Measurements from ENCODE around the gene BRS3. TPM values are rescaled to one million over a fixed set of nuclear protein-coding genes. Genes with fewer than 3 reads are reported as not detected.
A peak's percentile ranks its signal among the peaks of the same experiment; 100 is the strongest.

BRS3 gene
- total RNA-seq, 1 donor, result not detected

DNA sequence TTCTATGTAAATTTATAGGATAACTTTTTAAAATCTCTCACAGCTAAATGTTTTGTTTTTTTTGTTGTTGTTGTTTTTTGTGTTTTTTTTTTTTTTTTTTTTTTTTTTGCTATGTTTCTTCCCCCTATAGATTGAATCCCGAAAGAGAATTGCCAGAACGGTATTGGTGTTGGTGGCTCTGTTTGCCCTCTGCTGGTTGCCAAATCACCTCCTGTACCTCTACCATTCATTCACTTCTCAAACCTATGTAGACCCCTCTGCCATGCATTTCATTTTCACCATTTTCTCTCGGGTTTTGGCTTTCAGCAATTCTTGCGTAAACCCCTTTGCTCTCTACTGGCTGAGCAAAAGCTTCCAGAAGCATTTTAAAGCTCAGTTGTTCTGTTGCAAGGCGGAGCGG, 4.1 kb downstream of the BRS3 start:
- no peak overlapping the region for H3K4me3 ChIP-seq (ENCODE audit: low read depth, low read length)
- TF ChIP-seq, protein P1, sequence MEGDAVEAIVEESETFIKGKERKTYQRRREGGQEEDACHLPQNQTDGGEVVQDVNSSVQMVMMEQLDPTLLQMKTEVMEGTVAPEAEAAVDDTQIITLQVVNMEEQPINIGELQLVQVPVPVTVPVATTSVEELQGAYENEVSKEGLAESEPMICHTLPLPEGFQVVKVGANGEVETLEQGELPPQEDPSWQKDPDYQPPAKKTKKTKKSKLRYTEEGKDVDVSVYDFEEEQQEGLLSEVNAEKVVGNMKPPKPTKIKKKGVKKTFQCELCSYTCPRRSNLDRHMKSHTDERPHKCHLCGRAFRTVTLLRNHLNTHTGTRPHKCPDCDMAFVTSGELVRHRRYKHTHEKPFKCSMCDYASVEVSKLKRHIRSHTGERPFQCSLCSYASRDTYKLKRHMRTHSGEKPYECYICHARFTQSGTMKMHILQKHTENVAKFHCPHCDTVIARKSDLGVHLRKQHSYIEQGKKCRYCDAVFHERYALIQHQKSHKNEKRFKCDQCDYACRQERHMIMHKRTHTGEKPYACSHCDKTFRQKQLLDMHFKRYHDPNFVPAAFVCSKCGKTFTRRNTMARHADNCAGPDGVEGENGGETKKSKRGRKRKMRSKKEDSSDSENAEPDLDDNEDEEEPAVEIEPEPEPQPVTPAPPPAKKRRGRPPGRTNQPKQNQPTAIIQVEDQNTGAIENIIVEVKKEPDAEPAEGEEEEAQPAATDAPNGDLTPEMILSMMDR (IDR thresholded peaks at IDR 0.05; ENCODE audit: insufficient read depth, low read depth, low read length), result no peak
- no peak for DNase-seq (ENCODE audit: low read depth)

DNA sequence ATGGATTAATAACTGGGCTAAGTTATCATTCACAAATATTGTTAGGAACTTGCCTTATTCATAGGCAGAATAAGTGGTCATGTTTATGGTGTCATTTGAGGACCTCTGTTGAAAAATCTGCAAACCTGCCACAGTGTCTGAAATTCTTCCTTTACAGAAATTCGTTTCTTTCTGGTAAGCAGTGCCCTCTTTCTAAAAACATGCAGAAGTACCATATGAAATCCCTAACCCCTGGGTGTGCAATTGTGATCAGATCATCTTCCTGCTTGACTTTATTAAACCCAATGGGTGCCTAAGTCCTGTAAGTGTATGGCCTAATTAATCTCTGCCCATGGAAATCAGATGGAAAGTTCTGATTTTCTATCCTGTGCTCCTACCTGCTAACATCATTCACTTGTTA, 5.3 kb downstream of the BRS3 start:
- DNase-seq (ENCODE audit: low read depth), result no peak
- H3K4me3 ChIP-seq (ENCODE audit: low read depth, low read length), result no peak overlapping the region

DNA sequence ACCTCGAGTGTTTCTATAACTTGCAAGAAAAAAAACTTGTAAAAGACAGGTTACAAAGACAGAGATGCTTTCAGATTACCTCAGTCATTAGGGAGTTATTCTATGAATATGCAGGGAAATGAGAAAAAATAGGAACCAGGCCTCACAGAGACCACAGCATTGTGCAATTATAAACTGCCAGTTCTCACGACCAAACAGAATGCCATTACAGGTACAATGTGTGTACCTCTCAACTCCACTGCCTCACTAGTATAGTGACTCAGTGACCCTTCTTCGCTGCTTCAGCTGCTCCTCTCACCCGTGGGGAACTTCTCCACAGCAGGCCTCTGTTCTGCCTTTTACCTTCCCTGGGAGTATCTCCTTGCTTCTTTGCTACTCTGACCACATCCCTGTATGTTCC, 7.3 kb downstream of the BRS3 start:
- H3K4me3 ChIP-seq (ENCODE audit: low read depth, low read length), result no peak overlapping the region
- DNase-seq (ENCODE audit: low read depth), result no peak
- TF ChIP-seq, protein P1 (IDR thresholded peaks at IDR 0.05; ENCODE audit: insufficient read depth, low read depth, low read length), result no peak

More for the DNA sequence above, 5.3 kb downstream of the BRS3 start:
- TF ChIP-seq, protein P1 (IDR thresholded peaks at IDR 0.05; ENCODE audit: insufficient read depth, low read depth, low read length), result no peak

DNA sequence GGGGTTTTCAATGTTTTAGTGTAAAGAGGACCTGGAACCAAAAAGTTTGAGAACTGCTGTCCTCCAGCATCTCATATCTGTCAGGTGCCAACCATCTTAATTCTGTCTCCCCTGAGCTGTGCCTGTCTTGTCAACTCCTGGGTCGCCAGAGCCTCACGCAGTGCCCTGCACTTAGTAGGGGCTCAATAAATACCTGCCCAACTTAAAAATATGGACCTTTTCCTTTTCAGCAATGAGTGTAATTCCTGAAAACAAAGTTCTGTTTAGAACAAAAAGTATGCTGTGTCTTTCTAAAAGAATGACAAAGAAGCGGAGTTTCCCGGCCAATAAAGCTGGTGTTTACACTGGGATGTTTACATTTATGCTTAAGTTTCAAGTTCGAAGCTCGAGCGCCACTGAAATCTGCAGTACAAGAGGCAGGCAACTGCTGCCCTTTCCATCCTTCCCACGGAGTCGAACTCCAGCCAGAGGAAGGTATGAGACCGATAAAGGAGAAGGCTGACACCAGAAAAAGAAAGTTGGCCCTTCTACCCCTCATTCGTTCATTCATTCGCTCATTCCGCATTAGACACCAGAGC, 8.5 kb downstream of the BRS3 start:
- H3K4me3 ChIP-seq (ENCODE audit: low read depth, low read length), result peak overlapping the region; percentile 70
- DNase-seq (ENCODE audit: low read depth), result no peak
- TF ChIP-seq, protein P1 (IDR thresholded peaks at IDR 0.05; ENCODE audit: insufficient read depth, low read depth, low read length), result no peak

DNA sequence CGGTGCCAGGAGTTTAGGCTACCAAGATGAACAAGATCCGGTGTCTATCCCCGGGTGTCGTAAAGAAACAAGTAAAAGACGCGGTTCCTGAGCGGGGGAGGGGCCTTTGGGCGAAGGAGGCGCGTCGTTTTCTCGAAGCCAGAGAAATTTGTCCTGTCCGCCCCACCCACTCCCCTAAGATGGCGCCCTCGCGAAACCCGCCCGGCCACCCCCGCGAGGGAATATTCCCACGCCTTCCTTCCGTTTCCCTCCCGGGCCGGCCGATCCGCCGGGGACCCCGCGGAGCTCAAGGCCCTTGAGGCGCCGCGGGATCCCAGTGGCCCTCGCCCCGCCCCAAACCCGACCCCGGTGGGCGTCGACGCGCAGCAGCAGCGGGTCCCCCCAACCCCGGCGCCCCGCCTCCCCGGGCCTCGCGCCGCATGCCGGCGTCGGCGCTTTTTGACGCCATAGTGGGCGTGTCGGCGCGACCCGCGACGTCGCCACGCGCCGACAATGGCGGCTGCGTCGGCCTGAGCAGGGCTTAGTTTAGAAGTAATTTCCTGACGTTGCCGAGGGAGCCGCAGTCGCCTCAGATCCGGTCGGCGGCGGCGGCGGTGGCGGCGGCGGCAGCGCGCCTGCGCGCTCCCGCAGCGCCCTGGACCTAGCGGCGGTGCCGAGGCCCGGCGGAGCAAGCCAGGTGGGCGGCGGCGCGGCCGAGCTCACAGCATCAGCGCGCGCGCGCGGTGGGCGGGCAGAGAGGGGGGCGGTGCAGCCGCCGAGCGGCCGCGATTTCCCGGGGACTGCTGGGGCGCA, 9.2 kb downstream of the BRS3 start:
- peak; percentile 88 for DNase-seq (ENCODE audit: low read depth)
- TF ChIP-seq, protein P1 (IDR thresholded peaks at IDR 0.05; ENCODE audit: insufficient read depth, low read depth, low read length), result no peak
- H3K4me3 ChIP-seq (ENCODE audit: low read depth, low read length), result peak overlapping the region; percentile 80

DNA sequence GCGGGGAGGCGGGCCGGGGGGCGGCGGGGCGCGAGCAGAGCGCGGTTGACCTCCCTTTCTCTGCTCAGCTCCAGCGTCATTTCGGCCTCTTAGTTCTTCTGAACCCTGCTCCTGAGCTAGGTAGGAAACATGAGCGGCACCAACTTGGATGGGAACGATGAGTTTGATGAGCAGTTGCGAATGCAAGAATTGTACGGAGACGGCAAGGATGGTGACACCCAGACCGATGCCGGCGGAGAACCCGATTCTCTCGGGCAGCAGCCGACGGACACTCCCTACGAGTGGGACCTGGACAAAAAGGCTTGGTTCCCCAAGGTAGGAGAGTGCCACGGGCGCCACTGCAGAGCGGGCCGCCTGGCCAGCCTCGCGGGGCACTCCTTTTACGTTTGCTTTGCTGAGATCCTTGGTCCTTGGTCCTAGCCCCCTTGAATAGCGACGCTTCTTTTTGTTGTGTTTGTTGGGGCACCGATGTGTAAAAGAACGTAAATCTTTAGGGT, 9.9 kb downstream of the BRS3 start, which contains the start of gene HTATSF1:
Gene HTATSF1, plus strand, starts transcription at position 37 of the 497 bp plus-strand sequence. Its CDS starts 93 bp downstream, at position 130.
- no peak for DNase-seq (ENCODE audit: low read depth)

More for the DNA sequence above, 9.9 kb downstream of the BRS3 start, which contains the start of gene HTATSF1:
- H3K4me3 ChIP-seq (ENCODE audit: low read depth, low read length), result peak within 1 kb of the TSS; percentile 80
- TF ChIP-seq, protein P1 (IDR thresholded peaks at IDR 0.05; ENCODE audit: insufficient read depth, low read depth, low read length), result no peak
